ENCODE measurements around the gene SLC25A43.
"Not testable (repeated sequence)": the region's sequence is repeated elsewhere in the genome, so short reads cannot be mapped to it uniquely, and the experiment has no call there.

The SLC25A43 gene

GRCh38 chrX:119493851-119494495 lies 94.8 kb downstream of the SLC25A43 start:
- not testable (repeated sequence) for FAIRE-seq

GRCh38 chrX:119495734-119496726 lies 96.9 kb downstream of the SLC25A43 start:
- no peak for FAIRE-seq
- no peak for DNase-seq (ENCODE audit: insufficient read length, low spot score)

More at GRCh38 chrX:119493851-119494495, 94.8 kb downstream of the SLC25A43 start:
- DNase-seq (ENCODE audit: insufficient read length, low spot score) = not testable (repeated sequence)

GRCh38 chrX:119497185-119497584 lies 98.0 kb downstream of the SLC25A43 start:
- DNase-seq (ENCODE audit: insufficient read length, low spot score) (no peak), FAIRE-seq (no peak)

- DNase-seq (ENCODE audit: insufficient read length, low spot score) (no peak), FAIRE-seq (no peak)
Measured at GRCh38 chrX:119500061-119500800, 101.1 kb downstream of the SLC25A43 start.

- FAIRE-seq (no peak), DNase-seq (ENCODE audit: insufficient read length, low spot score) (no peak)
Measured at GRCh38 chrX:119501511-119502148, 102.5 kb downstream of the SLC25A43 start.

GRCh38 chrX:119502727-119503483 lies 103.8 kb downstream of the SLC25A43 start:
- FAIRE-seq (no peak), DNase-seq (ENCODE audit: insufficient read length, low spot score) (no peak)

GRCh38 chrX:119503484-119503861 lies 104.3 kb downstream of the SLC25A43 start:
- FAIRE-seq = no peak
- DNase-seq (ENCODE audit: insufficient read length, low spot score) = no peak
